H9 (cell line): ENCODE data around the gene SLC1A1. TPM values are rescaled to one million over a fixed set of nuclear protein-coding genes. Genes with fewer than 3 reads are reported as not detected.

ENCODE experiments used
- DNase-seq: peaks from one replicate; pipeline ENCODE4 v3.0.0-alpha.2; 2017
- H2AFZ ChIP-seq: one replicate; pipeline ENCODE4 v1.6.1; 2013; ENCODE audit warnings: mild to moderate bottlenecking, low read length, control low read depth, moderate library complexity
- H2AK5ac ChIP-seq: 2 replicates; pipeline ENCODE4 v1.6.1; 2013; ENCODE audit warnings: low read length, control low read depth, mixed read lengths; ENCODE audit not compliant: insufficient read length
- H2BK120ac ChIP-seq: one replicate; pipeline ENCODE4 v1.6.1; 2013; ENCODE audit warnings: low read depth, mild to moderate bottlenecking, low read length, control low read depth, inconsistent platforms; ENCODE audit not compliant: poor library complexity, severe bottlenecking
- H2BK12ac ChIP-seq: 2 replicates; pipeline ENCODE4 v1.6.1; 2013; ENCODE audit warnings: low read length, control low read depth, mixed read lengths, low read depth; ENCODE audit not compliant: insufficient read length
- H2BK15ac ChIP-seq: 2 replicates; pipeline ENCODE4 v1.6.1; 2013; ENCODE audit warnings: low read depth, low read length, control low read depth
- H2BK20ac ChIP-seq: one replicate; pipeline ENCODE4 v1.6.1; 2013; ENCODE audit warnings: low read depth, mild to moderate bottlenecking, low read length, control low read depth, inconsistent platforms; ENCODE audit not compliant: poor library complexity, severe bottlenecking
- H2BK5ac ChIP-seq: 2 replicates; pipeline ENCODE4 v1.6.1; 2013; ENCODE audit warnings: low read length, control low read depth, mixed read lengths; ENCODE audit not compliant: insufficient read length
- H3K14ac ChIP-seq: 2 replicates; pipeline ENCODE4 v1.6.1; 2013; ENCODE audit warnings: low read length, control low read depth; ENCODE audit not compliant: insufficient read depth
- H3K18ac ChIP-seq: 2 replicates; pipeline ENCODE4 v1.6.1; 2013; ENCODE audit warnings: low read depth, mild to moderate bottlenecking, mixed read lengths, low read length, control low read depth; ENCODE audit not compliant: insufficient read length
- H3K23ac ChIP-seq: 2 replicates; pipeline ENCODE4 v1.6.1; 2013; ENCODE audit warnings: low read length, control low read depth, mixed read lengths, low read depth; ENCODE audit not compliant: insufficient read length
- H3K23me2 ChIP-seq: 2 replicates; pipeline ENCODE4 v1.6.1; 2013; ENCODE audit warnings: low read depth, mild to moderate bottlenecking, mixed read lengths, low read length, control low read depth; ENCODE audit not compliant: insufficient read length, poor library complexity, severe bottlenecking
- H3K27ac ChIP-seq: 2 replicates; pipeline ENCODE4 v1.5.1; 2013; ENCODE audit warnings: low read length, control low read depth, mixed read lengths, low read depth; ENCODE audit not compliant: insufficient read length
- H3K27me3 ChIP-seq: 2 replicates; pipeline ENCODE4 v1.6.1; 2013; ENCODE audit warnings: low read length, control low read depth, inconsistent platforms; ENCODE audit not compliant: insufficient read depth
- H3K4ac ChIP-seq: 2 replicates; pipeline ENCODE4 v1.6.1; 2013; ENCODE audit warnings: low read depth, mild to moderate bottlenecking, control low read depth, inconsistent platforms, low read length, moderate library complexity
- H3K4me1 ChIP-seq: 2 replicates; pipeline ENCODE4 v1.6.1; 2013; ENCODE audit warnings: low read length, control low read depth, inconsistent platforms; ENCODE audit not compliant: insufficient read depth
- H3K4me2 ChIP-seq: 2 replicates; pipeline ENCODE4 v1.6.1; 2013; ENCODE audit warnings: low read length, control low read depth, mixed read lengths; ENCODE audit not compliant: insufficient read length, insufficient read depth
- H3K56ac ChIP-seq: 2 replicates; pipeline ENCODE4 v1.6.1; 2013; ENCODE audit warnings: low read depth, mild to moderate bottlenecking, mixed read lengths, low read length, control low read depth; ENCODE audit not compliant: insufficient read length
- H3K79me1 ChIP-seq: 2 replicates; pipeline ENCODE4 v1.6.1; 2013; ENCODE audit warnings: low read depth, mild to moderate bottlenecking, moderate library complexity, low read length, control low read depth, inconsistent platforms; ENCODE audit not compliant: insufficient read depth, poor library complexity, severe bottlenecking
- H3K79me2 ChIP-seq: 2 replicates; pipeline ENCODE4 v1.6.1; 2013; ENCODE audit warnings: low read length, control low read depth, inconsistent platforms; ENCODE audit not compliant: insufficient read depth
- H3K9ac ChIP-seq: 2 replicates; pipeline ENCODE4 v1.6.1; 2013; ENCODE audit warnings: low read length, control low read depth, mixed read lengths; ENCODE audit not compliant: insufficient read length; ENCODE audit errors: extremely low read depth
- H3K9me3 ChIP-seq: one replicate; pipeline ENCODE4 v1.6.1; 2013; ENCODE audit warnings: low read depth, low read length, inconsistent platforms; ENCODE audit not compliant: control insufficient read depth
- H3T11ph ChIP-seq: one replicate; pipeline ENCODE4 v1.6.1; 2013; ENCODE audit warnings: mild to moderate bottlenecking, low read length, control low read depth, inconsistent platforms
- H4K20me1 ChIP-seq: one replicate; pipeline ENCODE4 v1.6.1; 2013; ENCODE audit not compliant: control insufficient read depth, insufficient read length, insufficient read depth
- H4K5ac ChIP-seq: 2 replicates; pipeline ENCODE4 v1.6.1; 2013; ENCODE audit warnings: low read depth, mild to moderate bottlenecking, mixed read lengths, low read length, control low read depth; ENCODE audit not compliant: insufficient read length
- H4K8ac ChIP-seq: replicated peaks from 2 replicates; pipeline ENCODE4 v1.6.1; 2013; ENCODE audit warnings: low read length, control low read depth, mixed read lengths, low read depth; ENCODE audit not compliant: insufficient read length
- H4K91ac ChIP-seq: 2 replicates; pipeline ENCODE4 v1.6.1; 2013; ENCODE audit warnings: low read depth, mild to moderate bottlenecking, moderate library complexity, mixed read lengths, low read length, control low read depth; ENCODE audit not compliant: insufficient read length
- H3K27ac Mint-ChIP-seq, 3 experiments: 2 replicates in 2 of 3; 3 replicates in 1 of 3; pipeline ENCODE4 v1.8.0; 2020 to 2021; ENCODE audit warnings: mixed read lengths in 3 of 3, mild to moderate bottlenecking in 1 of 3, moderate library complexity in 1 of 3
- H3K27me3 Mint-ChIP-seq: 2 replicates; pipeline ENCODE4 v1.8.0; 2021; ENCODE audit warnings: low read depth, mild to moderate bottlenecking, moderate library complexity, mixed read lengths
- H3K36me3 Mint-ChIP-seq, 3 experiments: 2 replicates in 2 of 3; 3 replicates in 1 of 3; pipeline ENCODE4 v1.8.0; 2020 to 2021; ENCODE audit warnings: low read depth in 3 of 3, mixed read lengths in 3 of 3; ENCODE audit not compliant: insufficient read depth in 1 of 3
- H3K4me1 Mint-ChIP-seq, 2 experiments: 2 replicates each; pipeline ENCODE4 v1.8.0; 2020; ENCODE audit warnings: mixed read lengths in 2 of 2
- H3K4me3 Mint-ChIP-seq, 2 experiments: 2 replicates in 1 of 2; 3 replicates in 1 of 2; pipeline ENCODE4 v1.8.0; 2020 to 2021; ENCODE audit warnings: mild to moderate bottlenecking in 2 of 2, mixed read lengths in 2 of 2, moderate library complexity in 1 of 2
- H3K9me3 Mint-ChIP-seq, 2 experiments: 2 replicates in 1 of 2; 3 replicates in 1 of 2; pipeline ENCODE4 v1.8.0; 2020; ENCODE audit warnings: mild to moderate bottlenecking in 2 of 2, mixed read lengths in 2 of 2, moderate library complexity in 1 of 2
- WGBS: extraction: QIAGEN DNeasy Blood & Tissue Kit; methylation state at CpG from one replicate; pipeline ENCODE4 v1.1.7; 2013; ENCODE audit warnings: missing lambda C conversion rate, low lambda C conversion rate, mixed read lengths; ENCODE audit not compliant: insufficient read length; ENCODE audit errors: extremely low coverage; 5-methylcytosine and 5-hydroxymethylcytosine counted together
- total RNA-seq: library from RNA; stranded (reverse); gene quantifications from 2 replicates; pipeline ENCODE4 v1.2.1, GENCODE V29; 2021
- TF ChIP-seq, protein P1 (sequence below): fragments of 200-600 bp; sonication (generic); conservative IDR thresholded peaks from 3 replicates; pipeline ENCODE4 v1.8.0; 2021; ENCODE audit warnings: antibody characterized with exemption, mild to moderate bottlenecking

Gene SLC1A1
- total RNA-seq, 1 experiment from 2014 or later, result 4.7 TPM

DNA sequence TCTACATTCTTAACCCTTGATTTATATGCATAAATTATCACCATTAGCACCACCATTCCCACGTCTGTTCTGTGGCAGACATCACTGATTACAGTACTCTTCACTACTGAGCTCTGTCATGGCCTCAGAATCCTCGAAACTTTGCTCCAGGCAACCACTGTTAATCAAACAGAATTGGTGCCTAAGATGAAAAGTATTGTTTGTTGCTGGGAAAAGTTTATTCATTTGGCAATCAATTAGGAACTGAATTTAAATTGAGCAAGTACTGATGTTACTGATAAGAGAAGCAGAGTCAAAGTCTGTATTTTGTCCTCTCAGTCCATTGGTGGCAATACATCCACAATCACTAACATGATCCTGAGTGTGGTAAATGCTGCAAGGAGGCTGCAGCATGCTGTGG, 12.8 kb downstream of the SLC1A1 start:
- H3K4me1 Mint-ChIP-seq, result peaks cover 3 to 5% of the 10 kb centered on the region in 2 experiments; a peak in 1 of 4 replicates
- Histone ChIP-seq H2BK15ac (no peak overlapping the region), H2BK20ac (no peak overlapping the region), H3K23me2 (no peaks in the 10 kb centered on the region), H3K9ac (no peak overlapping the region), H3K4me1 (no peaks in the 10 kb centered on the region), H2BK120ac (no peak overlapping the region), H3K27ac (no peak overlapping the region), H3K79me1 (no peaks in the 10 kb centered on the region), H4K5ac (no peak overlapping the region), H4K91ac (no peak overlapping the region), H2AK5ac (no peak overlapping the region), H3K23ac (no peak overlapping the region), H4K20me1 (no peaks in the 10 kb centered on the region), H3K9me3 (no peaks in the 10 kb centered on the region), H3K4ac (no peak overlapping the region), H2BK12ac (no peak overlapping the region), H3K79me2 (no peaks in the 10 kb centered on the region), H3T11ph (no peak overlapping the region), H3K18ac (no peak overlapping the region), H2AFZ (no peak overlapping the region), H3K27me3 (no peaks in the 10 kb centered on the region), H4K8ac (no peak overlapping the region), H3K4me2 (no peak overlapping the region), H3K14ac (no peak overlapping the region), H2BK5ac (no peak overlapping the region), H3K56ac (no peak overlapping the region)
- H3K36me3 Mint-ChIP-seq, result no peaks in the 10 kb centered on the region
- no peaks in the 10 kb centered on the region for H3K27me3 Mint-ChIP-seq
- DNase-seq, result no peak
- TF ChIP-seq, protein P1, sequence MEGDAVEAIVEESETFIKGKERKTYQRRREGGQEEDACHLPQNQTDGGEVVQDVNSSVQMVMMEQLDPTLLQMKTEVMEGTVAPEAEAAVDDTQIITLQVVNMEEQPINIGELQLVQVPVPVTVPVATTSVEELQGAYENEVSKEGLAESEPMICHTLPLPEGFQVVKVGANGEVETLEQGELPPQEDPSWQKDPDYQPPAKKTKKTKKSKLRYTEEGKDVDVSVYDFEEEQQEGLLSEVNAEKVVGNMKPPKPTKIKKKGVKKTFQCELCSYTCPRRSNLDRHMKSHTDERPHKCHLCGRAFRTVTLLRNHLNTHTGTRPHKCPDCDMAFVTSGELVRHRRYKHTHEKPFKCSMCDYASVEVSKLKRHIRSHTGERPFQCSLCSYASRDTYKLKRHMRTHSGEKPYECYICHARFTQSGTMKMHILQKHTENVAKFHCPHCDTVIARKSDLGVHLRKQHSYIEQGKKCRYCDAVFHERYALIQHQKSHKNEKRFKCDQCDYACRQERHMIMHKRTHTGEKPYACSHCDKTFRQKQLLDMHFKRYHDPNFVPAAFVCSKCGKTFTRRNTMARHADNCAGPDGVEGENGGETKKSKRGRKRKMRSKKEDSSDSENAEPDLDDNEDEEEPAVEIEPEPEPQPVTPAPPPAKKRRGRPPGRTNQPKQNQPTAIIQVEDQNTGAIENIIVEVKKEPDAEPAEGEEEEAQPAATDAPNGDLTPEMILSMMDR, result no peak
- no peak overlapping the region for H3K27ac Mint-ChIP-seq
- no CpG with 5 or more reads among the region's 2 CpGs for WGBS
- no peak overlapping the region for H3K4me3 Mint-ChIP-seq
- H3K9me3 Mint-ChIP-seq, result no peaks in the 10 kb centered on the region
